B cell (primary cell): ENCODE measurements around the gene PDPK1. TPM values are rescaled to one million over a fixed set of nuclear protein-coding genes. Genes with fewer than 3 reads are reported as not detected.
"Not testable (repeated sequence)": the region's sequence is repeated elsewhere in the genome, so short reads cannot be mapped to it uniquely, and the experiment has no call there.

Source experiments
- ATAC-seq: fragments of 200-7000 bp; cut with Tn5 transposase; one replicate; pipeline ENCODE4 v1.10.0; 2021; ENCODE audit warnings: low read depth, mild to moderate bottlenecking, moderate number of reproducible peaks, moderate library complexity
- CTCF ChIA-PET: fragments of 350-600 bp; sonication (Branson Sonifier 250); formaldehyde crosslinking; loops from one replicate; lab custom pipeline; 2021; ENCODE audit warnings: antibody characterized with exemption, inconsistent platforms; lab: Charles Lee
- POLR2A ChIA-PET: fragments of 350-600 bp; sonication (Branson Sonifier 250); formaldehyde crosslinking; loops from one replicate; lab custom pipeline; 2021; ENCODE audit warnings: antibody characterized with exemption; lab: Charles Lee
- DNase-seq: peaks from one replicate; pipeline ENCODE4 v3.0.0; 2013
- H2AFZ ChIP-seq: 2 replicates; pipeline ENCODE4 v1.6.1; 2012; ENCODE audit warnings: mild to moderate bottlenecking, low read depth, low read length; ENCODE audit not compliant: insufficient read depth, poor library complexity, severe bottlenecking
- H3K27ac ChIP-seq, 2 donors: 1 replicate in 1 of 2; 2 replicates in 1 of 2; pipeline ENCODE4 v1.5.1; 2012 to 2013; ENCODE audit warnings: low read length in 2 of 2, mild to moderate bottlenecking in 2 of 2, moderate library complexity in 1 of 2
- H3K27me3 ChIP-seq, 4 experiments: fragments of 200-600 bp in 1 of 4; sonication (generic) in 1 of 4; replicated peaks in 1 of 4; 1 replicate in 2 of 4; 2 replicates in 2 of 4; pipeline versions ENCODE4 v1.6.1 to v1.7.0; 2013 to 2016; ENCODE audit warnings: low read length in 3 of 4, mild to moderate bottlenecking in 2 of 4, mixed read lengths in 1 of 4, moderate library complexity in 1 of 4; ENCODE audit not compliant: insufficient read depth in 4 of 4, control insufficient read depth in 3 of 4; ENCODE audit errors: control extremely low read depth in 1 of 4
- H3K36me3 ChIP-seq, 2 experiments: replicated peaks in 1 of 2; 1 replicate in 1 of 2; 2 replicates in 1 of 2; pipeline versions ENCODE4 v1.6.1 to v1.7.1; 2013; ENCODE audit warnings: low read length in 1 of 2; ENCODE audit not compliant: insufficient read depth in 2 of 2, control insufficient read depth in 1 of 2; ENCODE audit errors: control extremely low read depth in 1 of 2, extremely low read depth in 1 of 2
- H3K4me1 ChIP-seq, 2 donors: fragments of 200-600 bp in 1 of 2; sonication (generic) in 1 of 2; 1 replicate in 1 of 2; 2 replicates in 1 of 2; pipeline versions ENCODE4 v1.5.1 to v1.6.1; 2013 to 2017; ENCODE audit warnings: low read length in 2 of 2; ENCODE audit not compliant: control insufficient read depth in 2 of 2, insufficient read depth in 2 of 2
- H3K4me2 ChIP-seq: replicated peaks from 2 replicates; pipeline ENCODE3; 2012; ENCODE audit warnings: mild to moderate bottlenecking, low read depth, low read length; ENCODE audit not compliant: poor library complexity, severe bottlenecking
- H3K4me3 ChIP-seq, 5 experiments: fragments of 200-600 bp in 1 of 5; sonication (generic) in 1 of 5; 1 replicate in 3 of 5; 2 replicates in 2 of 5; pipeline versions ENCODE4 v1.5.1 to v1.7.0; 2011 to 2016; ENCODE audit warnings: low read length in 4 of 5, mild to moderate bottlenecking in 4 of 5, low read depth in 2 of 5, control low read depth in 1 of 5, moderate library complexity in 1 of 5; ENCODE audit not compliant: insufficient read depth in 1 of 5; ENCODE audit errors: control extremely low read depth in 1 of 5, extremely low read depth in 1 of 5
- H3K79me2 ChIP-seq: fragments of 200-600 bp; sonication (generic); one replicate; pipeline ENCODE4 v1.6.0; 2016; ENCODE audit warnings: low read length; ENCODE audit not compliant: control insufficient read depth, insufficient read depth
- H3K9ac ChIP-seq: fragments of 200-600 bp; sonication (generic); 2 replicates; pipeline ENCODE4 v1.6.1; 2017; ENCODE audit warnings: mild to moderate bottlenecking, low read length, moderate library complexity
- H3K9me3 ChIP-seq, 3 donors: one replicate each; pipeline versions ENCODE4 v1.6.1 to v1.7.1; 2013; ENCODE audit warnings: low read length in 2 of 3; ENCODE audit not compliant: control insufficient read depth in 2 of 3, insufficient read depth in 1 of 3; ENCODE audit errors: control extremely low read depth in 1 of 3
- H4K20me1 ChIP-seq: 2 replicates; pipeline ENCODE4 v1.6.0; 2012; ENCODE audit warnings: mild to moderate bottlenecking, low read length; ENCODE audit not compliant: insufficient read depth, control insufficient read depth, poor library complexity, severe bottlenecking
- H3K27ac Mint-ChIP-seq: one replicate; pipeline ENCODE4 v1.8.0; 2021; ENCODE audit warnings: mixed read lengths
- H3K27me3 Mint-ChIP-seq: one replicate; pipeline ENCODE4 v1.8.0; 2021; ENCODE audit warnings: mixed read lengths
- H3K4me1 Mint-ChIP-seq: one replicate; pipeline ENCODE4 v1.8.0; 2021; ENCODE audit warnings: mixed read lengths
- H3K4me3 Mint-ChIP-seq: one replicate; pipeline ENCODE4 v1.8.0; 2021; ENCODE audit warnings: mixed read lengths
- H3K9me3 Mint-ChIP-seq: one replicate; pipeline ENCODE4 v1.8.0; 2022; ENCODE audit warnings: mixed read lengths; ENCODE audit not compliant: insufficient read depth
- CTCF ChIP-seq: fragments of 200-600 bp; IDR thresholded peaks from one replicate; pipeline ENCODE4 v1.8.0; 2022; ENCODE audit warnings: antibody characterized with exemption, mild to moderate bottlenecking
- EZH2 ChIP-seq: IDR thresholded peaks from 2 replicates; pipeline ENCODE4 v1.6.1; 2012; ENCODE audit warnings: borderline replicate concordance, low read depth, mild to moderate bottlenecking, moderate library complexity, low read length; ENCODE audit not compliant: insufficient read depth, poor library complexity, severe bottlenecking
- WGBS: methylation state at CpG from one replicate; pipeline ENCODE4 v1.1.5; 2013; ENCODE audit warnings: missing lambda C conversion rate; ENCODE audit not compliant: insufficient coverage; 5-methylcytosine and 5-hydroxymethylcytosine counted together
- intact Hi-C: fragments of 100-400 bp; cut with micrococcal nuclease; formaldehyde crosslinking; loops from one replicate; pipeline ENCODE4 v1.10.0; 2022
- polyA plus RNA-seq: library from polyadenylated mRNA; depleted of rRNA; stranded (reverse); fragments of >200 nt; gene quantifications from 2 replicates; pipeline ENCODE4 v1.2.3, GENCODE V29; 2012
- total RNA-seq, 2 donors: library from RNA; stranded (reverse); fragments of 120-200 nt in 1 of 2; gene quantifications; 1 replicate in 1 of 2; 2 replicates in 1 of 2; pipeline versions ENCODE4 v1.2.3 to v1.2.4, GENCODE V29; 2013 to 2022

PDPK1 gene
- total and polyA plus RNA-seq, 2 donors (not counting 1 experiment from before 2014, with no cell fraction given), result 32.5 to 84.1 TPM

GRCh38 chr16:2532494-2533141, 5.2 kb upstream of the PDPK1 start:
- Histone ChIP-seq H3K27ac (peak overlapping the region; percentile 96 to 100), H3K9me3 (no peaks in the 10 kb centered on the region), H3K27me3 (no peaks in the 10 kb centered on the region), H3K4me2 (peak overlapping the region; percentile 98), H3K9ac (peak overlapping the region; percentile 81), H3K4me1 (peaks cover 10 to 31% of the 10 kb centered on the region in 2 donors), H3K4me3 (peak overlapping the region; percentile 58 to 93 (median 84)), H4K20me1 (peaks cover 7% of the 10 kb centered on the region), H3K36me3 (peaks cover 0 to 22% of the 10 kb centered on the region in 2 experiments), H2AFZ (peak overlapping the region; percentile 31), H3K79me2 (peaks cover 28% of the 10 kb centered on the region)
- intact Hi-C loops, result loop anchor here (1.0 kb wide), 2 partner anchors 12 to 19 kb away; partner anchors contain the start of genes AMDHD2 and ATP6V0C
- POLR2A ChIA-PET, result interaction anchor here (0.7 to 3.4 kb wide), 8 partner anchors 12 to 434 kb away, joined by 3 to 66 read pairs (median 8); partner anchors contain the start of genes AMDHD2, ATP6V0C and TRAF7
- peak; percentile 88 for DNase-seq
- WGBS, result 0% methylated on average over 30 of the region's 37 CpGs
- Mint-ChIP-seq H3K27ac (peak overlapping the region; percentile 97), H3K27me3 (no peaks in the 10 kb centered on the region), H3K9me3 (no peaks in the 10 kb centered on the region), H3K4me3 (peak overlapping the region; percentile 94), H3K4me1 (peaks cover 23% of the 10 kb centered on the region)
- CTCF ChIA-PET, result interaction anchor here (0.9 to 2.0 kb wide), 5 partner anchors 10 to 377 kb away, joined by 3 to 11 read pairs (median 6); partner anchors contain the start of genes AMDHD2 and TRAF7
- ATAC-seq, result peak; percentile 19
- no peak for TF ChIP-seq CTCF
- TF ChIP-seq EZH2, result no peak

- Histone ChIP-seq H3K27ac (peak overlapping the region; percentile 96 to 100), H3K9ac (peak overlapping the region; percentile 81), H3K36me3 (peaks cover 0 to 17% of the 10 kb centered on the region in 2 experiments), H3K4me1 (peaks cover 10 to 31% of the 10 kb centered on the region in 2 donors), H3K4me3 (peak overlapping the region; percentile 58 to 93 (median 84)), H3K79me2 (peaks cover 22% of the 10 kb centered on the region), H2AFZ (peak overlapping the region; percentile 31), H3K4me2 (peak overlapping the region; percentile 98)
- Mint-ChIP-seq H3K4me3 (peak overlapping the region; percentile 94), H3K4me1 (peaks cover 23% of the 10 kb centered on the region), H3K27ac (peak overlapping the region; percentile 97)
- H4K20me1 ChIP-seq, H3K27me3 ChIP-seq, H3K27me3 Mint-ChIP-seq, H3K9me3 ChIP-seq, H3K9me3 Mint-ChIP-seq, DNase-seq, intact Hi-C loops, ATAC-seq: not testable (repeated sequence)
- WGBS, result 48% methylated on average over 6 of the region's 16 CpGs
- POLR2A ChIA-PET, result interaction anchor here (0.6 to 3.4 kb wide), 8 partner anchors 12 to 434 kb away, joined by 3 to 66 read pairs (median 8); partner anchors contain the start of genes AMDHD2, ATP6V0C and TRAF7
- CTCF ChIA-PET, result interaction anchor here (0.9 to 2.0 kb wide), 5 partner anchors 11 to 378 kb away, joined by 3 to 11 read pairs (median 6); partner anchors contain the start of genes AMDHD2 and TRAF7
These were observed 4.6 kb upstream of the PDPK1 start for GRCh38 chr16:2533142-2533755.
